Measurements from ENCODE around the gene UEVLD. TPM values are rescaled to one million over a fixed set of nuclear protein-coding genes. Genes with fewer than 3 reads are reported as not detected.

Gene UEVLD
- total RNA-seq, 2 experiments from 2014 or later: 23.3 to 26.1 TPM

GRCh38 chr11:18578975-18579598 is 9.4 kb downstream of the UEVLD start:
- ChIA-PET CTCF (interaction anchor here (0.5 to 2.8 kb wide), 12 partner anchors 10 to 186 kb away, joined by 3 to 18 read pairs (median 4); partner anchors contain the start of gene SPTY2D1), POLR2A (interaction anchor here (0.7 to 4.9 kb wide), 10 partner anchors 9 to 257 kb away, joined by 3 to 40 read pairs (median 8); partner anchors contain the start of genes GTF2H1, HPS5, LDHA and SPTY2D1)
- Mint-ChIP-seq H3K36me3 (ENCODE audit: low read depth) (peaks cover 39% of the 10 kb centered on the region), H3K4me3 (peak overlapping the region; percentile 59), H3K27ac (peak overlapping the region; percentile 60), H3K4me1 (peaks cover 45% of the 10 kb centered on the region), H3K9me3 (no peaks in the 10 kb centered on the region), H3K27me3 (no peaks in the 10 kb centered on the region)
- DNase-seq: peak; percentile 40

DNA sequence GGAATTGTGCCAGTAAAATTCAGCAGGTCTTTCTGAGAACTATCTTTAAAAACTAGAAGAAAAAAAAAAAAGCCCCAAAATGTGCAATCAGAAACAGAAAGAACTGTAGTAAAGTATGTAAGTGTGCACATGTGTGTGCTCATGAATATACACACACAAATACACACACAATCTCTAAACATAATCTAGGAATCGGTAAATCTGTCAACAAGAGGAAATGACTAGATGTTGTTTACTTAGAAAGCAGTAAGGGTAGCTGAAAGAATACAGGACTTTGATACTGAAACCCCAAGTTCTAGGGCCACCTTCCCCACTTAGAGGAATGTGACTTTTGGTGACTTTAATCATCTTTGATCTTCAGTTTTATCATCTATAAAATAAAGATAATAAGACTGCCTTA is 13.2 kb downstream of the UEVLD start:
- Mint-ChIP-seq H3K9me3 (no peaks in the 10 kb centered on the region), H3K27me3 (no peaks in the 10 kb centered on the region), H3K27ac (peak overlapping the region; percentile 40), H3K36me3 (ENCODE audit: low read depth) (peaks cover 54% of the 10 kb centered on the region), H3K4me3 (no peak overlapping the region), H3K4me1 (peaks cover 50% of the 10 kb centered on the region)
- POLR2A ChIA-PET: interaction anchor here (2.9 kb wide), 2 partner anchors 12 to 49 kb away, joined by 9 to 12 read pairs; partner anchors contain the start of genes TSG101 and UEVLD
- CTCF ChIA-PET: no interaction called here
- no peak for DNase-seq

DNA sequence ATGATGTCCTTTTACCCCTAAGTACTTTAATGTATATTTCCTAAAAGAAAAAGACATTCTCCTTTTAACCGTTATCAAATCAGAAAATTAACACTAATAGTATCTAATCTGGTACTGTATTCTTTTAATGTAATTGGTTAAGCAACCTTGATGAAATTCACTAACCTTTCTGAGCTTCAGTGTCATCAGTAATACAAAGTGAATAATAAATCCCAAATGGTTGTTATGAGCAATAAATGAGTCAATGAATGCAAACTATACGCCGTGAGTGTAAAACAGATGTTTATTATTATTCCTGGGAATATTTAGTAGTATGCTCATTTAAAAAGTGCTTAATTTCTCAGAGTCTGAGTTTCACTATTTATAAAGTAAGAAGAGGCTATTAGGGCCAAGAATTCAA is 21.5 kb downstream of the UEVLD start:
- DNase-seq: no peak
- no peak overlapping the region for H3K4me3 Mint-ChIP-seq
- H3K9me3 Mint-ChIP-seq: no peaks in the 10 kb centered on the region
- no peak overlapping the region for H3K27ac Mint-ChIP-seq
- H3K4me1 Mint-ChIP-seq: peaks cover 5% of the 10 kb centered on the region
- ChIA-PET POLR2A (interaction anchor here (1.3 kb wide), 1 partner anchor 51 kb away, joined by 3 read pairs; no protein-coding TSS in a partner anchor), CTCF (no interaction called here)
- H3K27me3 Mint-ChIP-seq: no peaks in the 10 kb centered on the region
- H3K36me3 Mint-ChIP-seq (ENCODE audit: low read depth): peaks cover 25% of the 10 kb centered on the region

- Mint-ChIP-seq H3K27me3 (no peaks in the 10 kb centered on the region), H3K4me3 (no peak overlapping the region), H3K9me3 (no peaks in the 10 kb centered on the region), H3K27ac (no peak overlapping the region), H3K36me3 (ENCODE audit: low read depth) (peaks cover 22% of the 10 kb centered on the region), H3K4me1 (peaks cover 2% of the 10 kb centered on the region)
- DNase-seq: no peak
- CTCF ChIA-PET: no interaction called here
- POLR2A ChIA-PET: interaction anchor here (1.2 kb wide), 1 partner anchor 67 kb away, joined by 3 read pairs; the partner anchor contains the start of gene SPTY2D1
These were observed 22.1 kb downstream of the UEVLD start for GRCh38 chr11:18566406-18566805.

DNA sequence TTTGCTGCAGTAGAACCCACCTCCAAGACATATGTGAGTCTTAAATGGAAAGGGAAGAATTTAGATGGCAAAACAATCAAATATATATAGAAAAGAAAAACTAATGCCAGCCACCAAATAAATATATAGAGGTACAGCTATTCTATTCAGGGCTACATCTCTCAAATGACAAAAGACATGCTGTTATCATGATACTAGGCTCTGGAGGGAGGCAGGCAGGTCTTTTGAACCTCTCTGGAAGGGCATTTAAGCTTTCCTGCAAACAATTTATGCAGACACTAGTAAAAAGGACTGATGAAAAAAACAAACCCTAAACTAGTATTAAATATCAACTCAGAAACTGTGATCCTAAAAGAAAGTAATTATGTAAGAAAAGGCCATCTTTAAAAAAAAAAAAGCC is 24.4 kb downstream of the UEVLD start:
- Mint-ChIP-seq H3K4me1 (no peaks in the 10 kb centered on the region), H3K36me3 (ENCODE audit: low read depth) (peaks cover 10% of the 10 kb centered on the region), H3K9me3 (no peaks in the 10 kb centered on the region), H3K27me3 (no peaks in the 10 kb centered on the region), H3K27ac (no peak overlapping the region), H3K4me3 (no peak overlapping the region)
- DNase-seq: no peak
- POLR2A ChIA-PET: interaction anchor here (1.0 to 1.3 kb wide), 2 partner anchors 27 to 70 kb away, joined by 3 to 4 read pairs; partner anchors contain the start of gene SPTY2D1
- CTCF ChIA-PET: interaction anchor here (0.8 to 1.3 kb wide), 3 partner anchors 9 to 158 kb away, joined by 3 to 6 read pairs (median 6); no protein-coding TSS in a partner anchor

DNA sequence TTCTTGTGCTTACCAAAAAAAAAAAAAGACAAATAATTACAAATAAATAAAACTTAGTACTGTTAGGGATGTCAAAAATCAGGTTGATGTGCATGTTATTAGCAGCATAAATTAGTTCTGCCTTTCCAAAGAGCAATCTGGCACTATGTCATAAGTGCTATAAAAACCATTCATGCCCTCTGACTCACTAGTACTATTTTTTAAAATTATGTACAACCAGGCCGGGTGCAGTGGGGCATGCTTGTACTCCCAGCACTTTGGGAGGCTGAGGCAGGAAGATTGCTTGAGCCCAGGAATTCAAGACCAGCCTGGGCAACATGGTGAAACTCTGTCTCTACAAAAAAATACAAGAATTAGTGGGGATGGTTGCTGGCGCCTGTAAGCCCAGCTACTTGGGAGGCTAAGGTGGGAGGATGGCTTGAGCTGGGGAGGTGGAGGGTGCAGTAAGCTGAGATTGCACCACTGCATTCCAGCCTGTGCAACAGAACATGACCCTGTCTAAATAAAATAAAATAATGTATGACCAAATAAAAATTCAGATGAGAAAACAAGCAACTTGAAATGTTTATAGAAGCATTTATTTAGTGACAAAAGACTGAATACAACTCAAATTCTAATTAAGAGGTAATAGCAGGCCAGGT is 25.3 kb downstream of the UEVLD start:
- Mint-ChIP-seq H3K36me3 (ENCODE audit: low read depth) (peaks cover 10% of the 10 kb centered on the region), H3K27ac (no peak overlapping the region), H3K27me3 (no peaks in the 10 kb centered on the region), H3K9me3 (no peaks in the 10 kb centered on the region), H3K4me1 (no peaks in the 10 kb centered on the region), H3K4me3 (no peak overlapping the region)
- ChIA-PET POLR2A (interaction anchor here (1.2 to 1.3 kb wide), 2 partner anchors 25 to 28 kb away, joined by 3 read pairs; partner anchors contain the start of gene UEVLD), CTCF (no interaction called here)
- no peak for DNase-seq

- H3K36me3 Mint-ChIP-seq (ENCODE audit: low read depth): peaks cover 27% of the 10 kb centered on the region
- no peak overlapping the region for H3K4me3 Mint-ChIP-seq
- H3K4me1 Mint-ChIP-seq: no peaks in the 10 kb centered on the region
- DNase-seq: no peak
- no peaks in the 10 kb centered on the region for H3K9me3 Mint-ChIP-seq
- no peak overlapping the region for H3K27ac Mint-ChIP-seq
- POLR2A ChIA-PET: no interaction called here
- CTCF ChIA-PET: interaction anchor here (0.6 to 1.6 kb wide), 2 partner anchors 108 to 174 kb away, joined by 4 to 6 read pairs; no protein-coding TSS in a partner anchor
- no peaks in the 10 kb centered on the region for H3K27me3 Mint-ChIP-seq
These were observed 40.5 kb downstream of the UEVLD start for GRCh38 chr11:18548001-18548400.

DNA sequence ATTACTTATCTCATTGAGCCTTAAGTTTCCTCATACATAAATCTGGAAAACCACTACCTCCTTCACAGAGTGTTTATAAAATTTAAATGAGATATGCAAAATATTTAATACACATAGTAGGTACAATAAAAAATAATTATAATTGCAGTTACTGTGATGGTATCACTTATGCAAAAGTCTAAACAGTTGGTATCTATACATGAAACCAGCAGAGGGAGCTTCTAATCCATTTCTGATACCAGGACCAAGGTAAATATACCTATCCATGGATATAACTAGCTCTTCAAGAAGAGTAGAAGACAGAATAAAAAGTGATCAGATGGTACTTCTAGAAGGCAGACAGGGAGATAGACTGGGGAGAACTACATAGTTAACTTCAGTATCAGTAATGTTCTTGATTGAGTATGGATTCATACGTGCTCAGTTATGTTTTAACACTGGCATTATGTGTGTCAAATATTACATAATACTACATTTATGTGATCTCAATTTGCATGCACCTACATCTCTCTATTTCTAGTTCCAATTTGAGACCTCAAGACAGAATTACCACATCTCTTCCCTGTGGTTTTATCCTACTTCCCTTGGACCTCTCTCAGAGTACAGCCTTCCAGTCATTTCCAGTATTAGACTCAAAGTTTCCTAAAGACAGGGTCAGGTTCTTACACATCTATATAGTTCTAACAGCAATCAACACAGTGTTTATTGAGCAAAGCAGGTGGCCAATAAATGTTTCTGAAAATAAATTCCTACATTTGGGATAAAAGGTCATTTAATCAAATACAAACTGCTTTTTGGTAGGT is 48.1 kb downstream of the UEVLD start:
- no peak for DNase-seq
- peaks cover 11% of the 10 kb centered on the region for H3K36me3 Mint-ChIP-seq (ENCODE audit: low read depth)
- no peak overlapping the region for H3K4me3 Mint-ChIP-seq
- no peak overlapping the region for H3K27ac Mint-ChIP-seq
- CTCF ChIA-PET: interaction anchor here (0.8 to 5.1 kb wide), 33 partner anchors 12 to 425 kb away, joined by 3 to 51 read pairs (median 5); partner anchors contain the start of genes LDHA and TSG101
- POLR2A ChIA-PET: interaction anchor here (0.9 to 1.8 kb wide), 7 partner anchors 10 to 224 kb away, joined by 3 to 8 read pairs (median 5); partner anchors contain the start of genes SPTY2D1 and TSG101
- H3K9me3 Mint-ChIP-seq: no peaks in the 10 kb centered on the region
- H3K27me3 Mint-ChIP-seq: no peaks in the 10 kb centered on the region
- H3K4me1 Mint-ChIP-seq: peaks cover 1% of the 10 kb centered on the region

DNA sequence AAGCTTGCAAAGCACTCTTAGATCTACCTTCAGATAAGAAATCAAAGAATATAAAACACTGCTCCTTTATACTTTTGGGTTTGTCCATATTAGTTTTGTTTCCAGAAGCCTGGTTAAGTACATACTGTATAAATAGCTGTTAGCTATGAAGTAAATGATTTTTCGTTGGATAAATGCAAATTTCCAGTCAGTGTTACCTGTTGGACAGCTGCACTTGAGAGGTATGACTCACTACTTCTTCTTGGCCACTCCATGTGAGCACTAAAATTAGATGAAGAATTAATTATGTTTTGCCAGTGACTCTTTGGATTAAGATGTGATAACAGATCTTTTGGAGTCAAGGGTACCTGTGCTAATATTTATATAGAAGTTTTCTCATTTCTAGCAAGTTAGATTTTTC is 52.3 kb downstream of the UEVLD start:
- ChIA-PET CTCF (interaction anchor here (0.6 to 1.0 kb wide), 3 partner anchors 111 to 185 kb away, joined by 3 to 4 read pairs (median 3); no protein-coding TSS in a partner anchor), POLR2A (interaction anchor here (1.5 to 3.3 kb wide), 2 partner anchors 10 to 96 kb away, joined by 4 to 16 read pairs; partner anchors contain the start of gene TSG101)
- H3K27me3 Mint-ChIP-seq: no peaks in the 10 kb centered on the region
- peaks cover 1% of the 10 kb centered on the region for H3K4me1 Mint-ChIP-seq
- no peak for DNase-seq
- no peaks in the 10 kb centered on the region for H3K9me3 Mint-ChIP-seq
- H3K27ac Mint-ChIP-seq: no peak overlapping the region
- H3K36me3 Mint-ChIP-seq (ENCODE audit: low read depth): peaks cover 5% of the 10 kb centered on the region
- H3K4me3 Mint-ChIP-seq: no peak overlapping the region

DNA sequence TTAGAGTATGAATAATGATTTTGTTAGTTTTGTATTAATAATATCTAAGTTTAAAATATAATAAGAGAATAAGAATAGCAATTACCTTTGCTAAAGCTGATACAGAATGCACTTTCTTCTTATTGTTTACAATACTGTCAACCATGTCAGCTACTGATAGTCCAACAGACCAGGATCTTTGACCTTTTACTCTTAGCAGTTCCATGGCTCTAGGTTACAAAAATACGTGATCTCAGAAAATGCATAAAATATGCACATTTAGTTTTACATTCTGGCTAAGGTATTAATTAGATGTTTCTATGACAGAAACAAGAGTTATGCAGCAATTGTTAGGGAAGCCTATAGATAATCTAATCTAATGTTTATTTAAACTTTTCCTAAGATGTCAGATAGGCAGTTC is 54.3 kb downstream of the UEVLD start:
- H3K27me3 Mint-ChIP-seq: no peaks in the 10 kb centered on the region

DNA sequence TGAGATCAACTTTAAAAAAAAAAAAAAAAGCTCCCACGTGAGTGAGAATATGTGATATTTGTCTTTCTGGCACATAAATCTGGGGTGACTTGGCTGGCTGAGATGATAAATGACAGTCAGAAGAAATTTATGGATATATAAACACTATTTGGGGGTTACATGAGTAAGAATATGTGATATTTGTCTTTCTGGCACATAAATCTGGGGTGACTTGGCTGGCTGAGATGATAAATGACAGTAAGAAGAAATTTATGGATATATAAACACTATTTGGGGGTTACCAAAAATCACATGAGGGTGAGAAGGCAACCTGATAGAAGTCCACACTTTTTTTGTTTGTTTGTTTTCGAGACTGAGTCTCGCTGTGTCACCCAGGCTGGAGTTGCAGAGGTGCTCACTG is 55.2 kb downstream of the UEVLD start:
- Mint-ChIP-seq H3K9me3 (no peaks in the 10 kb centered on the region), H3K4me3 (no peak overlapping the region), H3K27ac (no peak overlapping the region), H3K27me3 (no peaks in the 10 kb centered on the region), H3K36me3 (ENCODE audit: low read depth) (peaks cover 9% of the 10 kb centered on the region), H3K4me1 (peaks cover 11% of the 10 kb centered on the region)
- ChIA-PET CTCF (interaction anchor here (0.8 kb wide), 1 partner anchor 95 kb away, joined by 3 read pairs; no protein-coding TSS in a partner anchor), POLR2A (no interaction called here)
- no peak for DNase-seq

More for the DNA sequence above, 54.3 kb downstream of the UEVLD start:
- no peak for DNase-seq
- Mint-ChIP-seq H3K27ac (no peak overlapping the region), H3K4me3 (no peak overlapping the region), H3K9me3 (no peaks in the 10 kb centered on the region), H3K4me1 (peaks cover 5% of the 10 kb centered on the region), H3K36me3 (ENCODE audit: low read depth) (peaks cover 5% of the 10 kb centered on the region)
- CTCF ChIA-PET: interaction anchor here (0.8 kb wide), 1 partner anchor 96 kb away, joined by 3 read pairs; no protein-coding TSS in a partner anchor
- POLR2A ChIA-PET: interaction anchor here (0.6 kb wide), 1 partner anchor 139 kb away, joined by 5 read pairs; no protein-coding TSS in a partner anchor

DNA sequence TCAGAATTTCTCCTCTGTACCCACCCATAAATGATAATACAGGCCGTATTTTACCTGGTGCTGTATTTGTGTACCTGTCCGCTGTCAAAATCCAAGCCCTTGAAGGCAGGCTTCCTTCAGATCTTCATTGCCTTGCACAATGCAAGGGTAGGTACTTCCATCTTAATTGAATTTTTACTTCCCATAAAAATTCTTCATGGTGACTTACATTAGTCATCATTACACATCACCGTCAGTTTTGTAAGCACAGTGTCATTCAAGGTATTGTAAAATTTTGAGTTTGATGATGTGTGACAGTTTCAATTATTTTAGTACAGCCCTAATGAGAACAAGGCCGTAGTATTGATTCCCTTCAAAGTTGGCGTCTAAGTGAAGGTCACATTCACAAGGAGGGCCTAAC is 61.0 kb downstream of the UEVLD start:
- peak overlapping the region; percentile 99 for H3K4me3 Mint-ChIP-seq
- H3K36me3 Mint-ChIP-seq (ENCODE audit: low read depth): peaks cover 27% of the 10 kb centered on the region
- H3K27ac Mint-ChIP-seq: peak overlapping the region; percentile 100
- no peaks in the 10 kb centered on the region for H3K9me3 Mint-ChIP-seq
- DNase-seq: no peak
- ChIA-PET CTCF (interaction anchor here (0.9 to 3.8 kb wide), 11 partner anchors 13 to 284 kb away, joined by 3 to 20 read pairs (median 4); partner anchors contain the start of gene SPTY2D1), POLR2A (interaction anchor here (0.6 to 4.0 kb wide), 37 partner anchors 9 to 422 kb away, joined by 3 to 99 read pairs (median 5); partner anchors contain the start of genes GTF2H1, HPS5, LDHA and SAAL1)
- H3K4me1 Mint-ChIP-seq: peaks cover 43% of the 10 kb centered on the region
- no peaks in the 10 kb centered on the region for H3K27me3 Mint-ChIP-seq
